Thyroid gland (tissue), 4 donors: Measurements from ENCODE around the gene ZNF391.

Source experiments
- POLR2A ChIP-seq, 2 donors: fragments of 450-650 bp; IDR thresholded peaks; one replicate each; pipeline ENCODE4 v1.6.1; 2017; ENCODE audit warnings: antibody characterized with exemption in 2 of 2, mild to moderate bottlenecking in 2 of 2, moderate library complexity in 1 of 2
- TF ChIP-seq, protein P1 (sequence below), 6 experiments: fragments of 200-600 bp in 3 of 6; fragments of 450-650 bp in 3 of 6; sonication (generic) in 3 of 6; IDR thresholded peaks; one replicate each; pipeline ENCODE4 v1.5.1; 2016 to 2019; ENCODE audit warnings: antibody characterized with exemption in 6 of 6, mild to moderate bottlenecking in 2 of 6, inconsistent platforms in 1 of 6, moderate library complexity in 1 of 6

DNA sequence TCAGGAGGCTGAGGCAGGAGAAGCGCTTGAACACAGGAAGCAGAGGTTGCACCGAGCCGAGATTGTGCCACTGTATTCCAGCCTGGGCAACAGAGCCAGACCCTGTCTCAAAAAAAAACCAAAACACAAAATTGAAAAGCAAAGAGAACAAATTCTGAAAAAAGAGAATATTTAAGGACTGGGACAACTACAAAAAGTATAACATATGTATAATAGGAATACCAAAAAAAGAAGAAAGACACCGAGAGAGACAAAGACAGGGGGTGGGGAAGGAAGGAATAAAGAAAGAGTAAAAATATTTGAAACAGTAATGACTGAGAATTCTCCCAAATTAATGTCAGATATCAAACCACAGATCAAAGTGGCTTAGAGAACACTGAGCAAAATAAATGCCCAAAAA, 5.5 kb upstream of the ZNF391 start:
- TF ChIP-seq, protein P1, sequence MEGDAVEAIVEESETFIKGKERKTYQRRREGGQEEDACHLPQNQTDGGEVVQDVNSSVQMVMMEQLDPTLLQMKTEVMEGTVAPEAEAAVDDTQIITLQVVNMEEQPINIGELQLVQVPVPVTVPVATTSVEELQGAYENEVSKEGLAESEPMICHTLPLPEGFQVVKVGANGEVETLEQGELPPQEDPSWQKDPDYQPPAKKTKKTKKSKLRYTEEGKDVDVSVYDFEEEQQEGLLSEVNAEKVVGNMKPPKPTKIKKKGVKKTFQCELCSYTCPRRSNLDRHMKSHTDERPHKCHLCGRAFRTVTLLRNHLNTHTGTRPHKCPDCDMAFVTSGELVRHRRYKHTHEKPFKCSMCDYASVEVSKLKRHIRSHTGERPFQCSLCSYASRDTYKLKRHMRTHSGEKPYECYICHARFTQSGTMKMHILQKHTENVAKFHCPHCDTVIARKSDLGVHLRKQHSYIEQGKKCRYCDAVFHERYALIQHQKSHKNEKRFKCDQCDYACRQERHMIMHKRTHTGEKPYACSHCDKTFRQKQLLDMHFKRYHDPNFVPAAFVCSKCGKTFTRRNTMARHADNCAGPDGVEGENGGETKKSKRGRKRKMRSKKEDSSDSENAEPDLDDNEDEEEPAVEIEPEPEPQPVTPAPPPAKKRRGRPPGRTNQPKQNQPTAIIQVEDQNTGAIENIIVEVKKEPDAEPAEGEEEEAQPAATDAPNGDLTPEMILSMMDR (IDR thresholded peaks at IDR 0.05), result no peak
- no peak for TF ChIP-seq POLR2A (IDR thresholded peaks at IDR 0.05)
